Measurements from ENCODE around the gene MAPKAP1.

GRCh38 chr9:125412166-125412565, 294.8 kb downstream of the MAPKAP1 start:
- TF ChIP-seq CTCF (IDR thresholded peaks at IDR 0.05) = no peak
- no peak for TF ChIP-seq POLR2A (IDR thresholded peaks at IDR 0.05)

Data from Peyer's patch (tissue), 4 donors.